GM12891 (cell line): ENCODE measurements around the gene IFNAR2.

Experiments used
- PAX5 ChIP-seq: IDR thresholded peaks from 2 replicates; pipeline ENCODE4 v1.6.1; 2011; ENCODE audit warnings: low read length, moderate library complexity, mild to moderate bottlenecking; ENCODE audit not compliant: insufficient read depth, severe bottlenecking
- POLR2A ChIP-seq: IDR thresholded peaks from 2 replicates; pipeline ENCODE4 v1.6.1; 2011; ENCODE audit warnings: low read depth, low read length, control low read depth
- POLR2AphosphoS5 ChIP-seq: IDR thresholded peaks from 2 replicates; pipeline ENCODE4 v1.6.1; 2011; ENCODE audit warnings: low read depth, low read length, control low read depth
- POU2F2 ChIP-seq: IDR thresholded peaks from 2 replicates; pipeline ENCODE4 v1.6.1; 2011; ENCODE audit warnings: low read depth, mild to moderate bottlenecking, control low read depth, low read length, moderate library complexity
- SPI1 ChIP-seq: IDR thresholded peaks from 2 replicates; pipeline ENCODE4 v1.6.1; 2011; ENCODE audit warnings: low read depth, low read length, control low read depth
- TAF1 ChIP-seq: IDR thresholded peaks from 2 replicates; pipeline ENCODE4 v1.6.1; 2011; ENCODE audit warnings: low read depth, low read length, control low read depth

DNA sequence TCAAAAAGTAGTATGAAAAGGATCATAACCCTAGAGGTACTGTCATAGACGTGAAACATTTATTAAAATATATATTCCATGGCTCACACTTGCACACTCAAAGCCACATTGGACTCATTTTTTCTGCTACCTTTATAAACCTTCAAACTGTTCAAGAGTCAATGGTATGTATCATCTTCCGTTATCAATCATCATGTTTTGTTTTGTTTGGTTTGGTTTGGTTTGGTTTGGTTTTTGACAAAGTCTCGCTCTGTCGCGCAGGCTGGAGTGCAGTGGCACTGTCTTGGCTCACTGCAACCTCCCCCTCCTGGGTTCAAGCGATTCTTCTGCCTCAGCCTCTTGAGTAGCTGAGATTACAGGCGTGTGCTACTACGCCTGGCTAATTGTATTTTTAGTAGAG is 1.8 kb downstream of the IFNAR2 start:
- TF ChIP-seq POLR2AphosphoS5 (no peak), POLR2A (no peak), TAF1 (no peak), POU2F2 (no peak), PAX5 (peak; percentile 60), SPI1 (no peak)
